ENCODE data around the gene POC1A.

Gene POC1A

DNA sequence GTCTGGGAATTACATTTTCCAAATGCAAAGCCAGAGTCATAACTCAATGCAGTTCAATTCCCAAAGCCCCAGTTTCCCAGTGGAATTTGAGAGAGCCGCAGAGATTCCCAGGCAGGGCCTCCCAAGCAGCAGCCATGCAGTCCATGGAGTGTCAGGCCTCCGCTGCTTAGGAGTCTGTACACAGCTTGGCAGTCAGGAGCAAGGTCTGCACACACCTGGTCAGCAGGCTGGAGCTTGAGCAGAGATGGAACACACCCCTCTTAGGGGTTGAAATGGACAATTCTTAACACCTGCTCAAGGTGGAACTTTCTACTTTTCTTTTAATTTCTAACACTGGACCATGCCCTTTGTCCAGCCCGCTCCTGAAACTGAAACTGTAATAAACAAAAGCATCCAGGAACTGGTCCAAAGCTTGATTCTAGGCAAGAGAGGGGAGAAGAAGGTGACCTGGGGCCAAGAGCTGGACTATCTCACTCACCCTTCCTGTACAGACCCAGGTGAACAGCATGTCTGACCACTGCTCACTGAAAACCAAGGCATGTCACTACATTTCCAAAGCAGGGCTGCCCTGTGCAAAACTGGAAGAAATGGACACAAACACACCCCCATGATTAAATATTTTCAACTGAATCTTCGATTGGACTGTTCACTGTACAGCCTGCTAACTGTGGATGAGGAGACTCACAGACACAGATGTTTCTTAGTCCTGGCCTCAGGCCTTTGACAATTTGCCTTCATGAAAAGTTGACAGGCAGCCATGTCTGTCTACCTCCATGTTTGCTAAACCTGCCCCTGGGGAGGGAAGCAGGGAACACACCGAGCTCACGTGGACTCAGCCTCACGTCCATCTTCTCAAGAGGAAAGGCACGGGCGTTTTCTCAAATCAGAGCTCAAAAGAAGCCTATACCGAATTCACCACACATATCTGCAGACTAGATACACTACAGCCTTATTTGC lies 49.3 kb downstream of the POC1A start:
- TF ChIP-seq, protein P1, sequence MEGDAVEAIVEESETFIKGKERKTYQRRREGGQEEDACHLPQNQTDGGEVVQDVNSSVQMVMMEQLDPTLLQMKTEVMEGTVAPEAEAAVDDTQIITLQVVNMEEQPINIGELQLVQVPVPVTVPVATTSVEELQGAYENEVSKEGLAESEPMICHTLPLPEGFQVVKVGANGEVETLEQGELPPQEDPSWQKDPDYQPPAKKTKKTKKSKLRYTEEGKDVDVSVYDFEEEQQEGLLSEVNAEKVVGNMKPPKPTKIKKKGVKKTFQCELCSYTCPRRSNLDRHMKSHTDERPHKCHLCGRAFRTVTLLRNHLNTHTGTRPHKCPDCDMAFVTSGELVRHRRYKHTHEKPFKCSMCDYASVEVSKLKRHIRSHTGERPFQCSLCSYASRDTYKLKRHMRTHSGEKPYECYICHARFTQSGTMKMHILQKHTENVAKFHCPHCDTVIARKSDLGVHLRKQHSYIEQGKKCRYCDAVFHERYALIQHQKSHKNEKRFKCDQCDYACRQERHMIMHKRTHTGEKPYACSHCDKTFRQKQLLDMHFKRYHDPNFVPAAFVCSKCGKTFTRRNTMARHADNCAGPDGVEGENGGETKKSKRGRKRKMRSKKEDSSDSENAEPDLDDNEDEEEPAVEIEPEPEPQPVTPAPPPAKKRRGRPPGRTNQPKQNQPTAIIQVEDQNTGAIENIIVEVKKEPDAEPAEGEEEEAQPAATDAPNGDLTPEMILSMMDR (IDR thresholded peaks at IDR 0.05) = no peak

DNA sequence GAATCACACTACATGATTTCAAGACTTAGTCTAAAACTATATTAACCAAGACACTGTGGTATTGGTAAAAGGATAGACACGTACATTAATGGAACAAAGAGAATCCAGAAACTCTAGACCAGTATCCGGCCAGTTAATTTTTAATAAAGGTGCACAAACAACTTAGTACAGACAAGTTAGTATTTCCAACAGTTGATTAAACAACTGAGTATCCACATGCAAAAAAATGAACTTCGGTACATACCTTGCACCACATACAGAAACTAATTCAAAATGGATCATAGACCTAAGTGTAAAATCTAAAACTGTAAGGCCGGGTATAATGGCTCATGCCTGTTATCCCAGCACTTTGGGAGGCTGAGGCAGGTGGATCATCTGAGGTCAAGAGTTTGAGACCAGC lies 51.3 kb downstream of the POC1A start:
- TF ChIP-seq, protein P1 (IDR thresholded peaks at IDR 0.05) = no peak

- TF ChIP-seq, protein P1 (IDR thresholded peaks at IDR 0.05) = no peak
Observed at GRCh38 chr3:52099001-52099401, 55.2 kb downstream of the POC1A start.

- TF ChIP-seq, protein P1 (IDR thresholded peaks at IDR 0.05) = no peak
Observed at GRCh38 chr3:52097851-52098507, 56.2 kb downstream of the POC1A start.

DNA sequence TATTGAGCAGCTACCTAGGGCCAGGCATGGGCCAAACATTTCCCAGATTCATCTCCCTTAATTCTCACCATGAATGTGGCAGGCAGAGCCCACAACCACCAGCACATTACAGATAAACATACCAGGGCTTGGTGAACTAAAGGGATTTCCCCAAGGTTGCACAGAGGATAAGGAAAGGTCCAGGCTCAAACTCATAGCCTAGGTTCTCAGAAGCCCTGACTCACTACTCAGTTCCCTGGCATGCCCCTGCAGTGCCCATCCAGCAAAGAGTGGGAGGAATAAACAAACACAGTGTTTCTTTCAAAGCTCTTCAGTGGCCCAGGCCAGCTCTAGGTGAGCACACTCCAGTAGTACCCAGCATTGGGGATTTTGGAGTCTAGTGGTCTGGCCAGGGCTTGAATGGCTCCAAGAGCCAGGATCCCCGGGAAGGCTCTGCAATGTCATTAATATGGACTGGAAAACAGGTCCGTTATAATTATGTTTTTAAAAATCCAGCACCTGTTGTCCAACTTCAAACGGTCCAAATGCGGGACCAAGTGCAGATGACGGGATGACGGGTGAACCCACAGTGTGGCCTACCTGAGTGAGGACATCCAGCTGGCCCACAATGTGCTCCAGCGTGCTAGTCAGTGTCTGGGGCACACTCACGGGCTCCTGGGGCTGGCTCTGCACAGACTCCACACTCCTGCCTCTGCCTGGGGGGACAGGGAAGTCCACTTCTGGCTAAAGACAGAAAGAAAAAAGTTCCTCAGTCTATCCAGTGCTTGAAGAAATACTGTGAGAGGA lies 58.0 kb downstream of the POC1A start:
- TF ChIP-seq, protein P1 (IDR thresholded peaks at IDR 0.05) = no peak

GRCh38 chr3:52094571-52095485 lies 59.4 kb downstream of the POC1A start:
- TF ChIP-seq, protein P1 (IDR thresholded peaks at IDR 0.05) = no peak

Data from LNCAP (cell line).